ENCODE data around the gene FBLN2. TPM values are rescaled to one million over a fixed set of nuclear protein-coding genes. Genes with fewer than 3 reads are reported as not detected.

FBLN2 gene
- total and polyA plus RNA-seq, 4 donors, result 1.3 to 9.1 (median 4.3) TPM

DNA sequence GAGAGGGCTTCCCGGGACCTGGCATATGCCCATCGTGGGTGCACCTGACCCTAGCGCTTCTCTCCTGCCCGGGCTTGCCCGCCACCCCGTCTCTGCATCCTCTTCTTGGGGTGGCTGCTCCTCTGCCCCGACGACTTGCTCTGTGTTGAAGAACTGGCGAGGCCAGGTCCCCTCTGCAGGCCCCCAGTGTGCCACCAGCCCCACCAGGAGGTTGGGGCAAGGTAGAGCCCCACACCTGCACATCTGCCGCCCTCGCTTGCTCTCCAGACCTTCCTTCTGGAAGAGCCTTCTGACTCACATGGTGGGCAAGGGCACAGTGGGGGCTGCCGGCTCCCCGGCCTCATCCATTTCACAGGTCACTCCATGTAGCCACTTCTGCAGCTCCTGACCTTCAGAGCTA lies 84.3 kb downstream of the FBLN2 start:
- Histone ChIP-seq H3K27me3 (ENCODE audit: control insufficient read depth in 4 of 4, insufficient read depth in 4 of 4, low read length in 3 of 4) (peaks cover 0 to 5% (median 0%) of the 10 kb centered on the region in 4 donors), H3K9ac (ENCODE audit: low read depth in 1 of 2, low read length in 2 of 2) (no peak overlapping the region), H3K9me3 (ENCODE audit: control insufficient read depth in 4 of 4, low read length in 3 of 4) (no peaks in the 10 kb centered on the region), H3K27ac (ENCODE audit: low read depth in 1 of 2, low read length in 2 of 2) (no peak overlapping the region), H3K36me3 (ENCODE audit: control insufficient read depth in 4 of 4, insufficient read depth in 3 of 4, low read depth in 1 of 4, low read length in 3 of 4) (no peaks in the 10 kb centered on the region), H3K4me3 (ENCODE audit: low read depth in 1 of 3, low read length in 3 of 3) (no peak overlapping the region), H3K4me1 (ENCODE audit: control insufficient read depth in 4 of 4, insufficient read depth in 4 of 4, low read length in 3 of 4) (no peaks in the 10 kb centered on the region)
- WGBS, result 96% methylated on average over 13 of the region's 13 CpGs
- DNase-seq (ENCODE audit: low spot score), result no peak
- TF ChIP-seq EGR1 (IDR thresholded peaks at IDR 0.05; ENCODE audit: low read depth in 2 of 2), result no peak
- no peak for TF ChIP-seq RXRA (IDR thresholded peaks at IDR 0.05)
- TF ChIP-seq, protein P1, sequence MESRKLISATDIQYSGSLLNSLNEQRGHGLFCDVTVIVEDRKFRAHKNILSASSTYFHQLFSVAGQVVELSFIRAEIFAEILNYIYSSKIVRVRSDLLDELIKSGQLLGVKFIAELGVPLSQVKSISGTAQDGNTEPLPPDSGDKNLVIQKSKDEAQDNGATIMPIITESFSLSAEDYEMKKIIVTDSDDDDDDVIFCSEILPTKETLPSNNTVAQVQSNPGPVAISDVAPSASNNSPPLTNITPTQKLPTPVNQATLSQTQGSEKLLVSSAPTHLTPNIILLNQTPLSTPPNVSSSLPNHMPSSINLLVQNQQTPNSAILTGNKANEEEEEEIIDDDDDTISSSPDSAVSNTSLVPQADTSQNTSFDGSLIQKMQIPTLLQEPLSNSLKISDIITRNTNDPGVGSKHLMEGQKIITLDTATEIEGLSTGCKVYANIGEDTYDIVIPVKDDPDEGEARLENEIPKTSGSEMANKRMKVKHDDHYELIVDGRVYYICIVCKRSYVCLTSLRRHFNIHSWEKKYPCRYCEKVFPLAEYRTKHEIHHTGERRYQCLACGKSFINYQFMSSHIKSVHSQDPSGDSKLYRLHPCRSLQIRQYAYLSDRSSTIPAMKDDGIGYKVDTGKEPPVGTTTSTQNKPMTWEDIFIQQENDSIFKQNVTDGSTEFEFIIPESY (IDR thresholded peaks at IDR 0.05), result no peak
- TF ChIP-seq GABPA (IDR thresholded peaks at IDR 0.05 in 1 of 2, conservative IDR thresholded peaks at IDR 0.05 in 1 of 2), result no peak
- no peak for TF ChIP-seq FOXA1 (IDR thresholded peaks at IDR 0.05)
- TF ChIP-seq HNF4G (IDR thresholded peaks at IDR 0.05), result no peak
- TF ChIP-seq, protein P2, sequence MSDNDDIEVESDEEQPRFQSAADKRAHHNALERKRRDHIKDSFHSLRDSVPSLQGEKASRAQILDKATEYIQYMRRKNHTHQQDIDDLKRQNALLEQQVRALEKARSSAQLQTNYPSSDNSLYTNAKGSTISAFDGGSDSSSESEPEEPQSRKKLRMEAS (IDR thresholded peaks at IDR 0.05), result no peak
- no peak for TF ChIP-seq SP1 (IDR thresholded peaks at IDR 0.05)

DNA sequence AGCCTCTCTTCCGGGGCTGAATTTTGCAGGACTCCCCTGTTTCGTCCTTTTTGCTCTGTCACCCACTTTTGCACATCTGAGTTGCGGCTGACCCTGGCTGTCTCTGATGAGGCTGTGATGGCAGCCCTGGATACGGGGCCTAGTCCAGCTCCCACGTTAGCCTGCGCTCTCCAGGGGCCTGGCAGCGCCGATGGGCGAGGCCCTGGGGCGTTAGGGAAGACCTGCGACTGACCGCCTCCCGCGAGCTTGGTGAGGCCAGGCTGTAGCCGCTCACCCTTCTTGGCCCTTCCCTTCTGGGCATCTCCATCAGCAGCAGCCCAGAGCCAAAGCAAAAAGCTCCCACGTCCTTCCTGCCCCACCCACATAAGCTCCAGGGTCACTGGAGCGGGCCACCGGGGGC lies 85.2 kb downstream of the FBLN2 start:
- no peak for DNase-seq (ENCODE audit: low spot score)
- peaks cover 0 to 5% (median 1%) of the 10 kb centered on the region in 4 donors for H3K27me3 ChIP-seq (ENCODE audit: control insufficient read depth in 4 of 4, insufficient read depth in 4 of 4, low read length in 3 of 4)
- WGBS, result 86% methylated on average over 18 of the region's 18 CpGs
- H3K27ac ChIP-seq (ENCODE audit: low read depth in 1 of 2, low read length in 2 of 2), result no peak overlapping the region
- H3K36me3 ChIP-seq (ENCODE audit: control insufficient read depth in 4 of 4, insufficient read depth in 3 of 4, low read depth in 1 of 4, low read length in 3 of 4), result no peaks in the 10 kb centered on the region
- no peaks in the 10 kb centered on the region for H3K4me1 ChIP-seq (ENCODE audit: control insufficient read depth in 4 of 4, insufficient read depth in 4 of 4, low read length in 3 of 4)
- no peak overlapping the region for H3K9ac ChIP-seq (ENCODE audit: low read depth in 1 of 2, low read length in 2 of 2)
- H3K9me3 ChIP-seq (ENCODE audit: control insufficient read depth in 4 of 4, low read length in 3 of 4), result no peaks in the 10 kb centered on the region
- no peak overlapping the region for H3K4me3 ChIP-seq (ENCODE audit: low read depth in 1 of 3, low read length in 3 of 3)
- TF ChIP-seq RXRA (IDR thresholded peaks at IDR 0.05) (no peak), FOXA1 (IDR thresholded peaks at IDR 0.05) (no peak), SP1 (IDR thresholded peaks at IDR 0.05) (no peak), NR2F2 (IDR thresholded peaks at IDR 0.05) (no peak), HNF4A (conservative IDR thresholded peaks at IDR 0.05) (no peak), GABPA (IDR thresholded peaks at IDR 0.05 in 1 of 2, conservative IDR thresholded peaks at IDR 0.05 in 1 of 2) (no peak), HNF4G (IDR thresholded peaks at IDR 0.05) (no peak), RAD21 (IDR thresholded peaks at IDR 0.05) (no peak), JUND (IDR thresholded peaks at IDR 0.05) (no peak), YY1 (IDR thresholded peaks at IDR 0.05) (no peak)
- TF ChIP-seq, protein P1 (IDR thresholded peaks at IDR 0.05), result no peak
- TF ChIP-seq, protein P3, sequence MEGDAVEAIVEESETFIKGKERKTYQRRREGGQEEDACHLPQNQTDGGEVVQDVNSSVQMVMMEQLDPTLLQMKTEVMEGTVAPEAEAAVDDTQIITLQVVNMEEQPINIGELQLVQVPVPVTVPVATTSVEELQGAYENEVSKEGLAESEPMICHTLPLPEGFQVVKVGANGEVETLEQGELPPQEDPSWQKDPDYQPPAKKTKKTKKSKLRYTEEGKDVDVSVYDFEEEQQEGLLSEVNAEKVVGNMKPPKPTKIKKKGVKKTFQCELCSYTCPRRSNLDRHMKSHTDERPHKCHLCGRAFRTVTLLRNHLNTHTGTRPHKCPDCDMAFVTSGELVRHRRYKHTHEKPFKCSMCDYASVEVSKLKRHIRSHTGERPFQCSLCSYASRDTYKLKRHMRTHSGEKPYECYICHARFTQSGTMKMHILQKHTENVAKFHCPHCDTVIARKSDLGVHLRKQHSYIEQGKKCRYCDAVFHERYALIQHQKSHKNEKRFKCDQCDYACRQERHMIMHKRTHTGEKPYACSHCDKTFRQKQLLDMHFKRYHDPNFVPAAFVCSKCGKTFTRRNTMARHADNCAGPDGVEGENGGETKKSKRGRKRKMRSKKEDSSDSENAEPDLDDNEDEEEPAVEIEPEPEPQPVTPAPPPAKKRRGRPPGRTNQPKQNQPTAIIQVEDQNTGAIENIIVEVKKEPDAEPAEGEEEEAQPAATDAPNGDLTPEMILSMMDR (IDR thresholded peaks at IDR 0.05; ENCODE audit: low read depth, low read length, missing input control), result no peak
- TF ChIP-seq, protein P2 (IDR thresholded peaks at IDR 0.05), result no peak
